HUES64 (cell line): ENCODE data around the gene GPATCH2L.

Source experiments
- H3K27ac ChIP-seq: 2 replicates; pipeline ENCODE4 v1.7.0; 2013; ENCODE audit warnings: low read depth, low read length, inconsistent platforms
- H3K27me3 ChIP-seq: 2 replicates; pipeline ENCODE4 v1.6.1; 2013; ENCODE audit warnings: mild to moderate bottlenecking, low read length; ENCODE audit not compliant: insufficient read depth
- H3K36me3 ChIP-seq: 2 replicates; pipeline ENCODE4 v1.6.1; 2013; ENCODE audit warnings: mild to moderate bottlenecking, low read length; ENCODE audit not compliant: insufficient read depth
- H3K4me1 ChIP-seq: 2 replicates; pipeline ENCODE4 v1.6.1; 2013; ENCODE audit warnings: mild to moderate bottlenecking, low read length, moderate library complexity; ENCODE audit not compliant: insufficient read depth
- H3K4me3 ChIP-seq: 2 replicates; pipeline ENCODE4 v1.5.1; 2013; ENCODE audit warnings: mild to moderate bottlenecking, low read length, moderate library complexity
- H3K9ac ChIP-seq: 2 replicates; pipeline ENCODE4 v1.6.1; 2013; ENCODE audit warnings: mild to moderate bottlenecking, low read depth, low read length
- H3K9me3 ChIP-seq: 2 replicates; pipeline ENCODE4 v1.6.1; 2013; ENCODE audit warnings: low read depth, low read length; ENCODE audit not compliant: insufficient read depth
- WGBS: fragments of 150-250, 120-280 bp; methylation state at CpG from one replicate; pipeline ENCODE4 v1.1.7; 2013; ENCODE audit warnings: missing lambda C conversion rate; 5-methylcytosine and 5-hydroxymethylcytosine counted together

Gene GPATCH2L

GRCh38 chr14:76203086-76204001, 51.6 kb downstream of the GPATCH2L start:
- Histone ChIP-seq H3K36me3 (peaks cover 47% of the 10 kb centered on the region), H3K27me3 (no peaks in the 10 kb centered on the region), H3K27ac (no peak overlapping the region), H3K9me3 (peaks cover 3% of the 10 kb centered on the region), H3K9ac (no peak overlapping the region), H3K4me1 (peaks cover 11% of the 10 kb centered on the region), H3K4me3 (no peak overlapping the region)
- WGBS, result 94% methylated on average over 11 of the region's 11 CpGs

DNA sequence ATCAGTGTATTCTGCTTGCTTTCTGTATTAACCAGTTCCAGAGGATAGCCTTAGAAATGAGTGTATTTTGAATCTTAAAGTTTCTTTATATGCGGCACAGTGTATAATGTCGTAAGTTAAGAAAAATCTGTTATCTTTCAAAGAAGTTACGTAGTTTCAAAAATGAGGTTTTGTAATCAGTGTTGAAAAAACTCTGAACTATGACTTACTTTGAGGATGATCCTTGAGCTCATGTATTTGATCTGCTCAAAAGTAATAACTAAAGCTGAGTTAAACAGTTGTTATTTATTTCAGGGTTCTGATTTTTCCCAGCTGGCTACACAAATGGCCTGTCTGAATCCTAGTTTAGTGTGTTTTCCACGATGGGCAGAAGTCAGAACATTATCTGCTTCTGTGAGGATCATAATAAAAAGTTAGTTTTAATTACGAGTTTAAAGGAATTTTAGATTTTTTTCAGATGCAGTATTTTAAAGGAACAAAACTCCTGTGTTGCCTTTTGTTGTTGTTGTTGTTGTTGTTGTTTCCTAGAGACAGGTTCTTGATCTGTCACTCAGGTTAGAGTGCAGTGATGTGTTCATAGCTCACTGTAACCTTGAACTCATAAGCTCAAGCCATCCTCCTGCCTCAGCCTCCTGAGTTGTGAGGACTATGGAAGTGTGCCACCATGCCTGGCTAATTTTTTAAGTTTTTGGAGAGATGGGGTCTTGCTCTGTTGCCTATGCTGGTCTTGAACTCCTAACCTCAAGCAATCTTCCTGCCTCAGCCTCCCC, 52.9 kb downstream of the GPATCH2L start:
- Histone ChIP-seq H3K4me3 (no peak overlapping the region), H3K27ac (no peak overlapping the region), H3K9ac (no peak overlapping the region), H3K4me1 (peaks cover 15% of the 10 kb centered on the region), H3K27me3 (no peaks in the 10 kb centered on the region), H3K36me3 (peaks cover 34% of the 10 kb centered on the region), H3K9me3 (peaks cover 1% of the 10 kb centered on the region; the same call in 1 of the 2 replicates)
- 94% methylated on average over 5 of the region's 5 CpGs for WGBS

DNA sequence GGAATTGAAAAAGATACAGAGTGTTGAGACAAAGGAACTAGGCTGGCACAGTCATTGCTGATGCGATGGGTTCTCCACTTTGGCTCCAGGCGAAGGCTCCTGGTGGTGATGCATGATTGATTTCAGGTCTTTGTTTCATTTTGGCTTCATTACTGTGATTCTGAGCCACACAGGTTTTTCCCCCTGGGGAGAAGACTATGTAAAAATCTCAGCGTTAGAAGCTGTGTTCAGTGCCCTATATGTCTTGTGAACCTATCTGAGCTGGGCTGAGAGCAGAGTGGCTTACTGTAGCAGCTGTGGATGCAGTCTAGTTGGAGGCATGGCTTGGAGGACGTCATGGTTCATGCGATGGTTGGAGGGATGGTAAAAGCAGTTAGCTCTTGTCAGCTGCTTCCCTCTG, 54.0 kb downstream of the GPATCH2L start:
- H3K4me1 ChIP-seq, result peaks cover 15% of the 10 kb centered on the region
- no peak overlapping the region for H3K4me3 ChIP-seq
- H3K27me3 ChIP-seq, result no peaks in the 10 kb centered on the region
- whole genome bisulfite sequencing, result 93% methylated on average over 5 of the region's 5 CpGs
- H3K36me3 ChIP-seq, result peaks cover 25% of the 10 kb centered on the region
- no peak overlapping the region for H3K9ac ChIP-seq
- H3K9me3 ChIP-seq, result no peaks in the 10 kb centered on the region
- H3K27ac ChIP-seq, result no peak overlapping the region

DNA sequence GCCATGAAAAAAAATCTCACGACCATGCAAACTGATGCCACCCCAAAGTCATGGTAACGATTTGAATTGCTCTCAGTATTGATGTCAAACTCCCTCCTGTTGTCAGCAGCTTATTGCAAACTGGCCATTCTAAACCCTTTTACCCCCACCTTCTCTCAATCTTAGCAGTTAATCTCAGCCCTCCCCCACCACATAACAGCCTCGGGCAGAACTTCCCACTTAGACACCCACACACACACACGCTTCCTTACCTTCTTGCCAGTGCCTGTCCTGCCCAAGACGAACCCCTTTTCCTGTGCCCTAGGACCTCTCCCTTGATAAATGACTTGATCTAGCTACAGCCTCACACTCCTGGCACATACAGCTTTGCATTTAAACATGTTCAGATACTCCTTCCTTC, 56.6 kb downstream of the GPATCH2L start:
- H3K27ac ChIP-seq, result no peak overlapping the region
- H3K4me3 ChIP-seq, result no peak overlapping the region
- peaks cover 5% of the 10 kb centered on the region; the same call in 1 of the 2 replicates for H3K36me3 ChIP-seq
- WGBS, result 57% methylated on average over 5 of the region's 5 CpGs
- no peak overlapping the region for H3K9ac ChIP-seq
- peaks cover 15% of the 10 kb centered on the region for H3K4me1 ChIP-seq
- no peaks in the 10 kb centered on the region for H3K27me3 ChIP-seq
- no peaks in the 10 kb centered on the region for H3K9me3 ChIP-seq

GRCh38 chr14:76212242-76212641, 60.5 kb downstream of the GPATCH2L start:
- Histone ChIP-seq H3K27me3 (no peaks in the 10 kb centered on the region), H3K4me1 (peaks cover 15% of the 10 kb centered on the region), H3K27ac (no peak overlapping the region), H3K4me3 (no peak overlapping the region), H3K36me3 (no peaks in the 10 kb centered on the region), H3K9ac (no peak overlapping the region), H3K9me3 (peaks cover 4% of the 10 kb centered on the region; the same call in 1 of the 2 replicates)
- 87% methylated on average over 3 of the region's 3 CpGs for WGBS

DNA sequence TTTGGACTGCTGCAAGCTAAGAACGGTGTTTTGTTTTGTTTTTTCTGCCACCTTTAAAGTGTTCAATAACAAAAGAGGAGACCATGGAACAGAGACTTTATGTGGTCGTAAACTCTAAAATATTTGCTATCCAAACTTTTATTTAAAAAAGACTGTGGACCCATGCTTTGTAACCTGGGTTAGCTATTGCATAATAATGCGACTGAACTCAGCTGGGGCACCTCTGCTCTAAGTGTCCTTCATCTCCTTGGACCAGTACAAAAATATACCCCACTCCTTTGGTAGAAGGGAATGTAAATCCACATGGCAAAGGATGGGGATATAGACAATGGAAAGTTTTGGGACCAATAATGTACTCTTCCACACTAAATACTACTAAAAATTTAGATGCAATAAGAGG, 65.5 kb downstream of the GPATCH2L start:
- 91% methylated on average over 3 of the region's 3 CpGs for WGBS

GRCh38 chr14:76218662-76219061, 66.9 kb downstream of the GPATCH2L start:
- Histone ChIP-seq H3K9me3 (peaks cover 8% of the 10 kb centered on the region; the same call in 1 of the 2 replicates), H3K4me3 (no peak overlapping the region), H3K4me1 (no peaks in the 10 kb centered on the region), H3K36me3 (no peaks in the 10 kb centered on the region), H3K27me3 (no peaks in the 10 kb centered on the region), H3K9ac (no peak overlapping the region), H3K27ac (no peak overlapping the region)
- WGBS, result 95% methylated on average over 1 of the region's 2 CpGs

More for the DNA sequence above, 65.5 kb downstream of the GPATCH2L start:
- H3K4me1 ChIP-seq, result no peaks in the 10 kb centered on the region
- no peak overlapping the region for H3K4me3 ChIP-seq
- peaks cover 8% of the 10 kb centered on the region; the same call in 1 of the 2 replicates for H3K9me3 ChIP-seq
- H3K27ac ChIP-seq, result no peak overlapping the region
- H3K9ac ChIP-seq, result no peak overlapping the region
- H3K27me3 ChIP-seq, result no peaks in the 10 kb centered on the region
- H3K36me3 ChIP-seq, result no peaks in the 10 kb centered on the region

- H3K4me3 ChIP-seq, result no peak overlapping the region
- no peak overlapping the region for H3K9ac ChIP-seq
- no peak overlapping the region for H3K27ac ChIP-seq
- no peaks in the 10 kb centered on the region for H3K36me3 ChIP-seq
- no peaks in the 10 kb centered on the region for H3K4me1 ChIP-seq
- 80% methylated on average over 3 of the region's 3 CpGs for WGBS
- H3K9me3 ChIP-seq, result peaks cover 14% of the 10 kb centered on the region
- H3K27me3 ChIP-seq, result no peaks in the 10 kb centered on the region
Measured at GRCh38 chr14:76219873-76220272, 68.2 kb downstream of the GPATCH2L start.

GRCh38 chr14:76227450-76228050, 75.8 kb downstream of the GPATCH2L start:
- Histone ChIP-seq H3K27ac (no peak overlapping the region), H3K9ac (no peak overlapping the region), H3K9me3 (peaks cover 15% of the 10 kb centered on the region), H3K27me3 (no peaks in the 10 kb centered on the region), H3K36me3 (no peaks in the 10 kb centered on the region), H3K4me1 (no peaks in the 10 kb centered on the region), H3K4me3 (no peak overlapping the region)
- 85% methylated on average over 10 of the region's 10 CpGs for WGBS

DNA sequence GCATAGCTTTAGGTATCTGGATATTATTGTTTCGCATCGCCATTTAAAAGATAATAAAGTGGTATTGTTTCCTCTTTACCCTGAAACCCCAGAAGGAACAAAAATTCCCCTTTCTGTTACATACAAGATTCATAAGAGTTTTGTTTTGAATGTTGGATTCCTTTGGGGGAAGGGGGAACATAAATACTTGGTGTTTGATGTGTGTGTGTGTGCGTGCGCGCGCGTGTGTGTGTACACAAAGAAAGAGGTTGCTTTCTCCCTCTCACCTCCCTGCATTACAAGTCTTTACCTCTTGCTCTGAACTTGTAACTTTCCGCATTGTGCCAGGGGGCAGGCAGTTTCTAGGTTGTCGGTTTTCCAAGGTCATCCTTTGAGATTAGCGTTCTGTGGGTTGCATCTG, 76.4 kb downstream of the GPATCH2L start:
- Histone ChIP-seq H3K27me3 (no peaks in the 10 kb centered on the region), H3K4me3 (no peak overlapping the region), H3K27ac (no peak overlapping the region), H3K9ac (no peak overlapping the region), H3K9me3 (peaks cover 15% of the 10 kb centered on the region), H3K36me3 (no peaks in the 10 kb centered on the region), H3K4me1 (no peaks in the 10 kb centered on the region)
- WGBS, result 96% methylated on average over 5 of the region's 10 CpGs

- H3K9me3 ChIP-seq, result 0 out of 2 replicates have a peak, but pooled peaks cover 3% of the 10 kb centered on the region
- H3K9ac ChIP-seq, result no peak overlapping the region
- peaks cover 5% of the 10 kb centered on the region for H3K4me1 ChIP-seq
- no peaks in the 10 kb centered on the region for H3K27me3 ChIP-seq
- 79% methylated on average over 3 of the region's 4 CpGs for WGBS
- H3K4me3 ChIP-seq, result no peak overlapping the region
- no peak overlapping the region for H3K27ac ChIP-seq
- H3K36me3 ChIP-seq, result 0 out of 2 replicates have a peak, but pooled peaks cover 2% of the 10 kb centered on the region
Measured at GRCh38 chr14:76232800-76233199, 81.1 kb downstream of the GPATCH2L start.
